OCI-LY7 (cell line): ENCODE measurements around the gene ATF6B. TPM values are rescaled to one million over a fixed set of nuclear protein-coding genes. Genes with fewer than 3 reads are reported as not detected.

ENCODE experiments used
- BruUV-seq: library from RNA; stranded (reverse); fragments of 400-500 nt; replicated peaks from 2 replicates; lab custom pipeline; 2021; lab: Mats Ljungman, UMichigan
- CTCF ChIA-PET: fragments of 300-600 bp; sonication (Branson Sonifier 250); formaldehyde crosslinking; loops from one replicate; lab custom pipeline; 2022; ENCODE audit warnings: antibody characterized with exemption; ENCODE audit not compliant: unreplicated experiment; lab: Charles Lee
- POLR2A ChIA-PET: fragments of 300-600 bp; sonication (Branson Sonifier 250); formaldehyde crosslinking; loops from one replicate; lab custom pipeline; 2022; ENCODE audit warnings: antibody characterized with exemption; lab: Charles Lee
- DNase-seq: peaks from one replicate; pipeline ENCODE4 v3.0.0-alpha.2; 2015; ENCODE audit warnings: low spot score
- H2AFZ ChIP-seq: fragments of 200-600 bp; sonication (generic), shearing (Covaris generic); 2 replicates; pipeline ENCODE4 v1.6.1; 2014; ENCODE audit warnings: mild to moderate bottlenecking, antibody characterized with exemption, low read length, moderate library complexity
- H3K27ac ChIP-seq: fragments of 200-600 bp; sonication (generic); 2 replicates; pipeline ENCODE4 v1.5.1; 2014; ENCODE audit warnings: mixed run types, low read depth, mild to moderate bottlenecking, moderate library complexity, low read length, inconsistent platforms; ENCODE audit not compliant: poor library complexity, severe bottlenecking
- H3K36me3 ChIP-seq: fragments of 200-600 bp; sonication (generic); 2 replicates; pipeline ENCODE4 v1.6.1; 2014; ENCODE audit warnings: mild to moderate bottlenecking, antibody characterized with exemption, low read length, moderate library complexity, mixed read lengths; ENCODE audit not compliant: insufficient read depth
- H3K4me1 ChIP-seq: fragments of 200-600 bp; sonication (generic); 2 replicates; pipeline ENCODE4 v1.5.1; 2014; ENCODE audit warnings: mild to moderate bottlenecking, low read length; ENCODE audit not compliant: insufficient read depth, poor library complexity, severe bottlenecking
- H3K4me2 ChIP-seq: fragments of 200-600 bp; sonication (generic); 2 replicates; pipeline ENCODE4 v1.6.1; 2014; ENCODE audit warnings: mild to moderate bottlenecking, low read length
- H3K4me3 ChIP-seq: fragments of 200-600 bp; sonication (generic); 2 replicates; pipeline ENCODE4 v1.5.1; 2014; ENCODE audit warnings: mild to moderate bottlenecking, low read depth, low read length; ENCODE audit not compliant: poor library complexity, severe bottlenecking
- H3K79me2 ChIP-seq: fragments of 200-600 bp; sonication (generic); 2 replicates; pipeline ENCODE4 v1.6.1; 2016; ENCODE audit warnings: low read depth, mild to moderate bottlenecking, low read length, moderate library complexity, mixed read lengths; ENCODE audit not compliant: insufficient read depth
- H3K9me2 ChIP-seq: fragments of 200-600 bp; sonication (generic); 2 replicates; pipeline ENCODE4 v1.6.1; 2016; ENCODE audit warnings: mild to moderate bottlenecking, low read length, mixed read lengths; ENCODE audit not compliant: insufficient read depth
- H3K9me3 ChIP-seq: fragments of 200-600 bp; sonication (generic); 2 replicates; pipeline ENCODE4 v1.6.1; 2014; ENCODE audit warnings: mild to moderate bottlenecking, mixed run types, low read length, mixed read lengths
- H4K20me1 ChIP-seq: fragments of 200-600 bp; sonication (generic); 2 replicates; pipeline ENCODE4 v1.6.1; 2014; ENCODE audit warnings: mild to moderate bottlenecking, antibody characterized with exemption, low read length, moderate library complexity, mixed read lengths; ENCODE audit not compliant: insufficient read depth
- EZH2phosphoT487 ChIP-seq: fragments of 200-600 bp; sonication (generic); IDR thresholded peaks from 2 replicates; pipeline ENCODE4 v1.6.1; 2018; ENCODE audit warnings: low read depth, borderline replicate concordance, mild to moderate bottlenecking, mixed run types, antibody characterized with exemption, low read length, moderate library complexity, mixed read lengths
- intact Hi-C: fragments of 100-400 bp; cut with micrococcal nuclease; formaldehyde crosslinking; loops from one replicate; pipeline ENCODE4 v1.10.0; 2022; ENCODE audit not compliant: unreplicated experiment
- total RNA-seq, 2 experiments: library from RNA; depleted of rRNA in 1 of 2; stranded (reverse); fragments of >200 nt in 1 of 2; shearing (Covaris generic) in 1 of 2; gene quantifications; 2 replicates each; pipeline ENCODE4 v1.2.3, GENCODE V29; 2014 to 2022
- TF ChIP-seq, protein P1 (sequence below): fragments of 200-600 bp; sonication (generic); conservative IDR thresholded peaks from 2 replicates; pipeline ENCODE4 v1.5.1; 2014; ENCODE audit warnings: mild to moderate bottlenecking, antibody characterized with exemption, low read length, moderate library complexity, mixed read lengths

Gene ATF6B
- total RNA-seq, 2 experiments from 2014 or later, result 57.7 to 122 TPM

DNA sequence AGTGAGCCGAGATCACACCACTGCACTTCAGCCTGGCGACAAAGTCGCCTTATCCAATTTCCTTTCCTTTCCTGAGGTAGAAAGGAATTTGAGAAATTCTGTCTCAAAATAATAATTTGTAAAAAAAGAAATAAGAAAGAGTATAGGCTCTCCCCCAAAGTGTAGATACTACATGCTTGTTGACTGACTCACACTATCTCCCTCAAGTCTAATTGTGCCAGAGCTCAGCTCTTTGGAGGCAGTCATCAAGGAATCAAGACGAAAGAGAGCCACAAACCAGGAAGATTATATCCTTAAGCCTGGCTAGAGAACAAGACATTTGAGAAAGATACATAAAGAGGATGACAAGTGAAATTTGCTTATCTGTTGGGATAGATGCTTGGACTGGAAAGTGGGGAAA is 5.7 kb upstream of the ATF6B start:
- H3K4me2 ChIP-seq, result no peak overlapping the region
- peaks cover 11% of the 10 kb centered on the region; the same call in 1 of the 2 replicates for H3K79me2 ChIP-seq
- H3K36me3 ChIP-seq, result no peaks in the 10 kb centered on the region
- H3K4me1 ChIP-seq, result peaks cover 14% of the 10 kb centered on the region
- intact Hi-C loops, result no loop called here
- H4K20me1 ChIP-seq, result no peaks in the 10 kb centered on the region
- TF ChIP-seq, protein P1, sequence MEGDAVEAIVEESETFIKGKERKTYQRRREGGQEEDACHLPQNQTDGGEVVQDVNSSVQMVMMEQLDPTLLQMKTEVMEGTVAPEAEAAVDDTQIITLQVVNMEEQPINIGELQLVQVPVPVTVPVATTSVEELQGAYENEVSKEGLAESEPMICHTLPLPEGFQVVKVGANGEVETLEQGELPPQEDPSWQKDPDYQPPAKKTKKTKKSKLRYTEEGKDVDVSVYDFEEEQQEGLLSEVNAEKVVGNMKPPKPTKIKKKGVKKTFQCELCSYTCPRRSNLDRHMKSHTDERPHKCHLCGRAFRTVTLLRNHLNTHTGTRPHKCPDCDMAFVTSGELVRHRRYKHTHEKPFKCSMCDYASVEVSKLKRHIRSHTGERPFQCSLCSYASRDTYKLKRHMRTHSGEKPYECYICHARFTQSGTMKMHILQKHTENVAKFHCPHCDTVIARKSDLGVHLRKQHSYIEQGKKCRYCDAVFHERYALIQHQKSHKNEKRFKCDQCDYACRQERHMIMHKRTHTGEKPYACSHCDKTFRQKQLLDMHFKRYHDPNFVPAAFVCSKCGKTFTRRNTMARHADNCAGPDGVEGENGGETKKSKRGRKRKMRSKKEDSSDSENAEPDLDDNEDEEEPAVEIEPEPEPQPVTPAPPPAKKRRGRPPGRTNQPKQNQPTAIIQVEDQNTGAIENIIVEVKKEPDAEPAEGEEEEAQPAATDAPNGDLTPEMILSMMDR, result no peak
- no peak for TF ChIP-seq EZH2phosphoT487
- no peak for DNase-seq
- no peak overlapping the region for H3K27ac ChIP-seq
- POLR2A ChIA-PET, result no interaction called here
- CTCF ChIA-PET, result no interaction called here
- H3K9me2 ChIP-seq, result no peaks in the 10 kb centered on the region
- no TSS peak for BruUV-seq
- no peaks in the 10 kb centered on the region for H3K9me3 ChIP-seq
- no peak overlapping the region for H3K4me3 ChIP-seq
- no peak overlapping the region for H2AFZ ChIP-seq

DNA sequence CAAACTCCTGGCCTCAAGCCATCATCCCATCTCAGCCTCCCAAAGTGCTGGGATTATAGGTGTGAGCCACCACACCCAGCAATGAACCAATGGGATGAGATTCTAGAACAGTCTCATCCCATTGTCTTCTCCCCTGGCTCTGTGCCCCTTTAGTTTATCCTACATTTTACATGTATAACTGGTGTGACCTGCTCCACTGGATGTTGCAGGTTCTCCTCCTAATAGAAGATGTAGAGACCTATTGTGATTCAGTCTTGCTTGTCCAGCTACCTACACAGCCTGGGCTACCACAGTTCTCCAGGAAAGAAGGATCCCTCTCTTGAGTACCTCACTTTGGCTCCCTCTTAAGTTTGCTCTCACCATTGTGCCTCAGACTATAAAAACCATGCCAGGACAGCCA is 4.1 kb upstream of the ATF6B start:
- Histone ChIP-seq H2AFZ (no peak overlapping the region), H3K79me2 (peaks cover 22% of the 10 kb centered on the region; the same call in 1 of the 2 replicates), H3K9me3 (no peaks in the 10 kb centered on the region), H3K9me2 (no peaks in the 10 kb centered on the region), H3K4me3 (no peak overlapping the region), H3K4me1 (peaks cover 23% of the 10 kb centered on the region), H3K4me2 (no peak overlapping the region), H3K36me3 (no peaks in the 10 kb centered on the region), H3K27ac (no peak overlapping the region), H4K20me1 (no peaks in the 10 kb centered on the region)
- CTCF ChIA-PET, result no interaction called here
- no peak for DNase-seq
- BruUV-seq, result no TSS peak
- POLR2A ChIA-PET, result no interaction called here
- TF ChIP-seq EZH2phosphoT487, result no peak
- TF ChIP-seq, protein P1, result no peak
- intact Hi-C loops, result no loop called here

DNA sequence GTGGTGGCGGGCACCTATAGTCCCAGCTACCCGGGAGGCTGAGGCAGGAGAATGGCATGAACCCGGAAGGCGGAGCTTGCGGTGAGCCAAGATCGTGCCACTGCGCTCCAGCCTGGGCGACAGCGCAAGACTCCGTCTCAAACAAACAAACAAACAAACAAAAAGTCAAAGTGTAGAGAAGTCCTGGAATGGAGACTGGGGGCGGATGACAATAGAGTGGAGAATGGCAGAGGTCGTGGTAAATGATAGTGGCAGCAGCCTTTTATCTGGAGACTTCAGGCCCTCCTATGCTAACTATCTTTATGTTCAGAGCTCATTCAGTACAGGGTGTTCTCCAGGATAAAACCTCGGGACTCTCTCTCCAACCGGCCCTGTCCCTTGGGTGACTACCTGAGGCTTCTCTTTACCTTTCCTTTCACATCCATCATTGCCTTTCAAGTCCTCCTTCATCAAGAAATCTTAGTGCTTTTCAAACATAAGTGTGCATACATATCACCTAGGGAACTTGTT is 3.4 kb upstream of the ATF6B start:
- no peak overlapping the region for H2AFZ ChIP-seq
- ChIA-PET POLR2A (no interaction called here), CTCF (no interaction called here)
- peaks cover 29% of the 10 kb centered on the region for H3K4me1 ChIP-seq
- DNase-seq, result no peak
- peaks cover 28% of the 10 kb centered on the region; the same call in 1 of the 2 replicates for H3K79me2 ChIP-seq
- no peaks in the 10 kb centered on the region for H4K20me1 ChIP-seq
- peaks cover 4% of the 10 kb centered on the region; the same call in 1 of the 2 replicates for H3K36me3 ChIP-seq
- H3K4me3 ChIP-seq, result no peak overlapping the region
- no peak overlapping the region for H3K4me2 ChIP-seq
- BruUV-seq, result no TSS peak
- intact Hi-C loops, result no loop called here
- no peak overlapping the region for H3K27ac ChIP-seq
- TF ChIP-seq EZH2phosphoT487, result no peak
- TF ChIP-seq, protein P1, result no peak
- H3K9me3 ChIP-seq, result no peaks in the 10 kb centered on the region
- no peaks in the 10 kb centered on the region for H3K9me2 ChIP-seq
